GM10847 (cell line): ENCODE data around the gene HKDC1.
A peak's percentile ranks its signal among the peaks of the same experiment; 100 is the strongest.

Experiments used
- POLR2A ChIP-seq: IDR thresholded peaks from 2 replicates; pipeline ENCODE4 v1.6.1; 2011; ENCODE audit not compliant: insufficient read length; ENCODE audit errors: extremely low read depth

The HKDC1 gene, protein sequence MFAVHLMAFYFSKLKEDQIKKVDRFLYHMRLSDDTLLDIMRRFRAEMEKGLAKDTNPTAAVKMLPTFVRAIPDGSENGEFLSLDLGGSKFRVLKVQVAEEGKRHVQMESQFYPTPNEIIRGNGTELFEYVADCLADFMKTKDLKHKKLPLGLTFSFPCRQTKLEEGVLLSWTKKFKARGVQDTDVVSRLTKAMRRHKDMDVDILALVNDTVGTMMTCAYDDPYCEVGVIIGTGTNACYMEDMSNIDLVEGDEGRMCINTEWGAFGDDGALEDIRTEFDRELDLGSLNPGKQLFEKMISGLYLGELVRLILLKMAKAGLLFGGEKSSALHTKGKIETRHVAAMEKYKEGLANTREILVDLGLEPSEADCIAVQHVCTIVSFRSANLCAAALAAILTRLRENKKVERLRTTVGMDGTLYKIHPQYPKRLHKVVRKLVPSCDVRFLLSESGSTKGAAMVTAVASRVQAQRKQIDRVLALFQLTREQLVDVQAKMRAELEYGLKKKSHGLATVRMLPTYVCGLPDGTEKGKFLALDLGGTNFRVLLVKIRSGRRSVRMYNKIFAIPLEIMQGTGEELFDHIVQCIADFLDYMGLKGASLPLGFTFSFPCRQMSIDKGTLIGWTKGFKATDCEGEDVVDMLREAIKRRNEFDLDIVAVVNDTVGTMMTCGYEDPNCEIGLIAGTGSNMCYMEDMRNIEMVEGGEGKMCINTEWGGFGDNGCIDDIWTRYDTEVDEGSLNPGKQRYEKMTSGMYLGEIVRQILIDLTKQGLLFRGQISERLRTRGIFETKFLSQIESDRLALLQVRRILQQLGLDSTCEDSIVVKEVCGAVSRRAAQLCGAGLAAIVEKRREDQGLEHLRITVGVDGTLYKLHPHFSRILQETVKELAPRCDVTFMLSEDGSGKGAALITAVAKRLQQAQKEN

DNA sequence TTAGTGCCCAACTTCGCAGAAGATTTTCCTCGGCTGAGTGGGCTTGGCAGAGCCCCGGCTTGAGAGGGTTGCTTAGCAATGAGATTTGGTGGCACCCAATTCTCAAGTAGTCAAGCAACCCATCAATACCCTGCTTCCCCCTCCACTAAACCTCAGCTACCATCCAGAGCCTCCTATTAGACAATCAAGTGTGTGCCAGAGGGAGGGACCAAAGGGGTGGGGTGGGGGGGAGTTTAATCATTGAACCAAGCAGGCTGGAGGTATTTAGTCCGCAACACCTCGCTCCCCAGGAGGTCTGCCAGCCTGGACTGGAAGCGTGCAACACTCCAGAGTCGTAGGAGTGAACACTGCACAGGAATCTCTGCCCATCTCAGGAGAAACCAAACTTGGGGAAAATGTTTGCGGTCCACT lies at the start of gene HKDC1:
Gene HKDC1, plus strand, starts transcription at position 292 of the 411 bp plus-strand sequence. Its CDS starts 104 bp downstream, at position 396.
- TF ChIP-seq POLR2A: no peak

DNA sequence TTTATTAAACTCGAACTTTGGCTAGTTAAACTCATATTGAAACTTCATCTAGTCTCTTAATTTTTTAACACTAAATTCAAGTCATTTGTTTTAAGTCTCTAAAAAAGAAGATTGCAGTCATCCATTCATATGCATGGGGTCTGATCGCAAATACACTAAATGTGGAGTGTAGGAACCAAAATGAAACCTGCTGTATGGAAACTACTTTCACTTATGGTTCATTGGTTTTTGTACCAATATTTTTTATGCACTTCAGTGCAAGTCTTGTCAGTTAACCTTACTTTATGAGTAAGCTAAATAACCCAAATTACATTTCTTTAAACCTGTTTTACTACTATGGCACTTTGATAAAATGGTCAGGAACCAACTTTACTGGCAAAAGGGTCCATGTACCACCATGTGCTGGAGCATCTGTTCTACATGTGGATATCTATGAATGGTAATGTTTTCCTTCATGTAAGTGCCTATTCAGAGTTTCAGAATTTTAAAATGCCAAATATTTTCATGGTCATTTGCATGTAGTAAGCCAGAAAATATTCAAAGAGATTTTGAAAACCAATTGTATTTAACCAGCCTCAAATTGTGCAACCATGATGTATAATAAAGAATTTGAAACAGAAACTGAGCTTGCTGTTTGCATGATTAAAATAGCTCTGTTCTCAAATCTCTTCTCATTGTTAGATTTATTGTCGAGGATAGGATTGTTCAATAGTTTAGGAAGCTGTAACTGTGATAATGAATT lies 47.7 kb upstream of the HKDC1 start:
- TF ChIP-seq POLR2A: no peak

DNA sequence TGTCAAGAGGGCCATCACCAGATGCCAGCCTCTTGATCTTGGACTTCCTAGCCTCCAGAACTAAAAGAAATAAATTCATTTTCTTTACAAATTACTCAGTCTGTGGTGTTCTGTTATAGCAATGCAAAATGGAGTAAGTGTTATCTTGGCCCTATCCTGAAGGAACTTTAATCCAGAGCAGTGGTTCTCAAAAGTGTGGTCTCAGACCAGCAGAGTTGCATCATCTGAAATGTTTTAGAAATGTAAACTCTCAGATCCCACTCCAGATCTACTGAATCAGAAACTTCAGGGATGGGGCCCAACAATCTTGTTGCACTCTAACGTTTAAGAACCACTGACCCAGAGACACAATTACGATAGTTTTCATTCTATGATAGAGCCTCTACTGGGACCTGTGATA lies 43.3 kb upstream of the HKDC1 start:
- TF ChIP-seq POLR2A: no peak

DNA sequence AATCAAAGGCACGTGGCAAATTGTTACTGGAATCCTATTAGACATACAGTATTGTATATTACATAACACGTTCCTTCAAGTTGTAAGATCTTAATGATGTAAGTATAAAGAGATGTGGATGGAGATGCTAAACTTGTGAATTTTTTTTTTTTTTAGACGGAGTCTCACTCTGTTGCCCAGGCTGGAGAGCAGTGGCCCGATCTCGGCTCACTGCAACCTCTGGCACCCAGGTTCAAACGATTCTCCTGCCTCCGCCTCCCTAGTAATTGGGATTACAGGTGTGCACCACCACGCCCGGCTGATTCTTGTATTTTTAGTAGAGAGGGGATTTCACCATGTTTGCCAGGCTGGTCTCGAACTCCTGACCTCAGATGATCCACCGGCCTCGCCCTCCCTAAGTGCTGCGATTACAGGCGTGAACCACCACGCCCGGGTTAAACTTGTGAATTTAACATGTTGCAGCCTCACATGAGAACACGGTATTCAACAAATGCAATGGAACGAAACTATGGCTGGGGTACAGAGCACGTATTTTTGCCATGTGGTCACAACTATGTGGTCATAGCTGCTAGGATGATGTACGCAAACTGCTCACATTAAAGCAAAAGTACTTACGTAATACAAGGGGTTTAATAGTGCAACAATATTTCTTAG lies 40.9 kb upstream of the HKDC1 start:
- no peak for TF ChIP-seq POLR2A

DNA sequence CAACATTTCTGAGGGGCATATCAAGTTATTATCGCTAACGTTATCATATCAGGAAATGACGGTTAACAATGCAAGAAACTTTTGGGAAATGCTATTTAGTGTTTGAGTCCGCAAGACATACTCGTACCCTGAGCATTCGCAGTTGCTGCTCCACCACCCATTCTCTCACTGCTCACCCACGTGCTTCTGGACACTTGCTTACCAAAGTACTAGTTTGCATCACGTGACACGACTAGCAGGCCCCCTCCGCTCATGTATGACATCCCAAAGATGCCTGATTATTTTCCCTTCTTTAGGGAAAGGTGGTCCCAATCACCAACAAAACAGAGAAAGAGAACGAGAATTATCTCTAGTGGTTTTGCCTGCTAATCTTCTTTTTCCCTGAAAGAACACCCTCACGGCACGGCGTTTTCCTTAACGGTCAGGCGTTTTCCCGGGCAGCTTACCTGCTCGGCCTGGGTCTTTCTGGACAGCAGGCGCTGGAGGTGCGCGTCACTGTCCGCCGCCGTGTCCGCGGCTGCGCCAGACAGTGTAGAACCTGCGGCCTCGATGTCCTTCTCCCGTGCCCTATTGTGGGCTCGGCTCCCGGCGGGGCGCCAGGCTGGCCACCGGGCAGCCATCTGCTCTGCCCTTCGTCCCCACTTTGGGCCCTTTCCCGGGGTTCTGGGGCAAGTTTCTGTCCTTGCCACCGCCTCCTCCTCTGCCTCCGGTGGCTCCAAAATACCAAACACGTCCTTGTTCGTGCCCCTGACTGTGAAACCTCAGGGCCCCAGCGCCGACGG lies 40.2 kb upstream of the HKDC1 start, which contains the start of gene SUPV3L1:
Gene SUPV3L1, plus strand, starts transcription at position 492 of the 782 bp plus-strand sequence. Its CDS starts 58 bp downstream, at position 550.
- peak; percentile 38 for TF ChIP-seq POLR2A

DNA sequence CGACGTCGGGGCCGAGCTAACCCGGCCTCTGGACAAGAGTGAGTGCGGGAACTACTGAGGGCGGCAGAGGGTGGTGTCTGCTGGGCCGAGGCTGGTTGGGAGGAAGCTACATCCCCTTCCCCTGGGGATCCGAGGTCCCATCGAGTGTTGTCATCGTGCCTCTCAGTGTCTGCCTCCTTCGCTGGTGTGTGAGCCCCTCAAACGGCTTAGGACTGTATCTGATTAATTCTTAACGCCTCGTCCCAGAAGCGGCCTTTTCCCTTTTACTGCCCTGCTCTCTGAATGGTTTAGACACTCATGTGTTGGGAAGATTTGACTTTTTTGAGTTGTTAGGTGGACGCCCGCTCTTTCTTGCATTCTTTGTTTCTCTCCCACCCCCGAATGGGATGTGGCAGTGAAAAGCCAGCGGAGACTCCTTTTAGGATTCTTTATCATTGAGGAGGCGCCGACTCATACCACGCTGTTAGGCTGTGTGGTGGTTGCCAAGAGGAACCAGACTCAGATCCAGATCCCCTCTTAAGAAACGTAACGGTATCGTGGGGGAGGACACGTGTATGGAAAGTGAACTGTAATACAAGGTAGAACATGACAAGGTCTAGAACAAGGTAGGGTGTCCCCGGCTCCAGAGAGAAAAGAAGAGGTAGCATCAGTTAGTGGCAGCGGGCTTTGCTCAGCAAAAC lies 39.5 kb upstream of the HKDC1 start:
- no peak for TF ChIP-seq POLR2A

DNA sequence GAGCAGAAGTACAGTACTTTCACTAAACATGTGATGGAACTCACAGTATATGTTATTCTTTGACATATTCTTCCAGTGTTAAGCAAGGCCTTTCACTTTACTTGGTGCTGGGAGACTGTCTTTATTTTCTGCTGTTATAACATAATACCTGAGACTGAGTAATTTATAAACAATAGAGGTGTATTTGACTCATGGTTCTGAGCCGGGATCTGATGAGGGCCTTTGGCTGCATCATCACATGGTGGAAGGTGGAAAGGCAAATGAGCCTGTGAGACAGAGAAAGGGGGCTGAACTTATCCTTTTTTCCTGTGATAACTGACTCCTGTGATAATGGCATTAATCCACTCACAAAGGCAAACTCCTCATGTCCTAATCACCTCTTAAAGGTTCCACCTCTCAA lies 38.7 kb upstream of the HKDC1 start:
- TF ChIP-seq POLR2A: no peak

DNA sequence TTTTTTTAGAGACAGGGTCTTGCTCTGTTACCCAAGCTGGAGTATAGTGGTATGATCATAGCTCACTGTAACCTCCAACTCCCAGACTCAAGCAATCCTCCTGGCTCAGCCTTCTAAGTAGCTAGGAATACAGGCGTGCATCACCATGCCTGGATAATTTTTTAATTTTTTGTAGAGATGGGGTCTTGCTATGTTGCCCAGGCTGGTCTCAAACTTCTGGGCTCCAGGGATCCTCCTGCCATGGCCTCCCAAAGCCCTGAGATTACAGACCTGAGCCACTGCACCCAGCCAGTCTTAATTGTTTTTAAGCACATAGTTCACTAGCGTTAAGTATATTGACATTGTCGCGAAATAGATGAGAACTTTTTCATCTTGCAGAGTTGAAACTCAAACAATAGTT lies 38.1 kb upstream of the HKDC1 start:
- no peak for TF ChIP-seq POLR2A

DNA sequence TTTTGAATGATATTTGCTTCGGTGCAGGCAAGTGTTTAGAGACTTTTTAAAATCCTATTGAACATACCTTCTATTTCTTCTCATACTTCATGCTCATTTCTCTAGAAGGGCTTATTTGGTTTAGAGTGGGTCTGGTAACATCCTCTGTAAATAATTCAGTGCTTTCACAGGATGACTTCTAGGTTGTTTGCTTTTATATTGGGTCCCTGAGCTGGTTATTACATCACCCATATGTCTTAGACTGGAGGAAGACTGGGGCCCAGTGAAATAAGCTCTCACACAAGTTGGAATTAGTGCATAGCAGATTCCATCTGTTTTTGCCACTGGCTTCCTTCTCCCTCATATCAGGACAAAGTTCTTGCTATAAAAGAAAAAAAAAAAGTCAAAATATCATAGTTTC lies 33.6 kb upstream of the HKDC1 start:
- TF ChIP-seq POLR2A: no peak

DNA sequence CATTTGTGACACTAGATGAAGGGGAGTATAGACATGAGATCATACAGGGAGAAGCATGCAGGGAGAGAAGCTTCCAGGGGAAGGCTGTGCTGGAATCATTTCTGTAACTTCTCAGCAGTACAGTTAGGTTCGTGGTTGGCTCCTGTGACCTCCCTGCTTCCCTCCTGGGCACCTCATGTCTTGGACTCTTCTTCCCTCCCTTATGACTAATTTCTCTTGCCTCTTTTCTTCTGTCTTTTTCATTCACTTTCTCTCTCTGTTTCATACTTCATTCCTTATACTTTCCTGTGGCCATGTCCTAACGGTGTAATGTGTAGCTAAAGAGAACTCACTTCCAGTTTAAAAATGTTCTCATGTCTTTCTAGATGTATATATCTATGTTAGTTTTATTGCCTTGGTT lies 19.1 kb upstream of the HKDC1 start:
- TF ChIP-seq POLR2A: no peak

DNA sequence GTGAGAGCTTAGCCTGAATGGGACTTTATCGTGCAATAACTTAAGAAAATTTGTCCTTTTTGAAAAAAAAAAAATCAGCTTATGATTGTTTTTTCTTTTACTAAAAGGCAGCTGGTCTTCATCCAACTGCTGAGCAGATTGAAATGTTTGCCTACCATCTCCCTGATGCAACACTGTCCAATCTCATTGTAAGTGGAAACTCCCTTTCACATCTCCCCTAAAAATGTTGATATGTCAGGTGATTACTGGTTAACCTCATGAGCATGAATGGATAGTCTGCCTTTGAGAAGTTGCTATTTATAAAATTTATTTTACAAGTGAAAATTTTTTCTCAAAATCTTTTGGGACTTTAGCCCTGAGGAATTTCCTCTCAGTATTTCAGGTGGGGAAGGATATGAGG lies 17.8 kb upstream of the HKDC1 start:
- TF ChIP-seq POLR2A: no peak

DNA sequence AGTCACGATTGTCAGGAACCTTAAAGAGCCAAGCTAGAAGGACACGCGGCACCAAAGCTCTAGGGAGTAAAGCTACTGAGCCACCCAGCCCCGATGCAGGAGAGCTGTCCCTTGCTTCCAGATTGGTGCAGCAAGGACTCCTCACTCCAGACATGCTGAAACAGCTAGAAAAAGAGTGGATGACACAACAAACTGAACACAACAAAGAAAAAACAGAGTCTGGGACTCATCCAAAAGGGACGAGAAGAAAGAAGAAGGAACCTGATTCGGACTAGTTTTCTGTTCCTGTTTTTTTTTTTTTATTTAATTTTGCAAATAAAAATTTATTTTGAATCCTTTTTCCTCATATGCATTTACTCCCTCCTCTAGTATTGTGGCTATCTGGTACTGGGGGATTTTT lies 11.4 kb upstream of the HKDC1 start:
- TF ChIP-seq POLR2A: no peak

DNA sequence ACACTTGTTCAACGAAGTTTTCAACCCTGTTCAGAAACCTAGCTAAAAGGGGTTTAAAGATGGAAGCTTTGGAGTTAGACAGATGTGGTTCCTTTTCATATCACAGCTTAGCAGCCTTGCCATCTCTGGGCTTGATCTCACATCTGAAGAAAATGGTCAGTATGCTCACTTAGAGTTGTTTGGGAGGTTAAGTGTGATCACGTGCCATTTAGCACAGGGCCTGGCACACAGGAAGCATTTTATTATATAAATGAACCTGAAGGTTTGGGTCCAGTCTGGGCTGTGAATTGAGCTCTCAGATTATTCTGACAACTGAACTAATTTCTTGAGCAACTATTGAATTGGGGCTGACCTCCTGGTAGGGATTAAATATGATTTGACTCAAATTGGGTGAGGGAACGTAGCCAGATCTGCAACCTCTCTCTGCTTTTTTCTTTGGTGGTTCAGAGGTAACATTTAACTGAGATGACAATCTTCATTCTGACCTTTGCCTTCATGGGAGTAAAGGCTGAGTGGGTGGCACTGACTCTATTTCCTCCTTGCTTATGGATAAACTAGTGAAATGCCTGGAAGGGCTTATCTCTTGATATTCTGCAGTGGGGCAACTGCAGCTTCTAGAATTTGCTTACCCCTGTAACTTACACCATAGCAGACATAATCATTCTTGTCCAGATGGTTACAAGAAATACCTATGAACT lies 10.2 kb upstream of the HKDC1 start:
- TF ChIP-seq POLR2A: no peak
